Stimulated activated naive CD4-positive, alpha-beta T cell (primary cell): ENCODE measurements around the gene MINDY4B.
"Not testable (repeated sequence)": the region's sequence is repeated elsewhere in the genome, so short reads cannot be mapped to it uniquely, and the experiment has no call there.

Experiments
- DNase-seq, 6 experiments: peaks; one replicate each; lab custom pipeline; 2025; lab: John Stamatoyannopoulos, UW

Gene MINDY4B

GRCh38 chr3:150898046-150898754 lies 7.0 kb downstream of the MINDY4B start:
- no peak for DNase-seq

GRCh38 chr3:150897592-150897991 lies 7.6 kb downstream of the MINDY4B start:
- DNase-seq, result no peak

DNA sequence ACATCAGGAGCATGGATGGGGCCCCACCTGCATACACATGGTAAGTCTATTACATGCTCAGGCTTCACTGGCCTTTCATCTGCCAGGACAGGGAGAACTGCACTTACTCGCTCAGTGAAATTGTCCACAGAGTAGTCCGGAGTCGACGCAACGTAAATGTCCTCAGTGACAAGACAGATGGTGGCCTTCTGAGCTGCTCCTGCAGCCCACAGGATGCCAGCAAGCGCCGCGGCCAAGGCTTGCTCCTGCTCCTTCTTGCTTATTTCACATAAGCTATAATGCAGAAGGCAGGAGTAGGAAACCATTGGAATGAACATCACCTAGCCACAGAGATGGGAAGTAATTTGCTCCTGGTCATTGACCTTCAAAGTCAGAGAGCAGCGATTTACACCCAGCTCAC lies 14.4 kb downstream of the MINDY4B start:
- DNase-seq, result no peak

GRCh38 chr3:150890295-150890694 lies 14.9 kb downstream of the MINDY4B start:
- no peak for DNase-seq

DNA sequence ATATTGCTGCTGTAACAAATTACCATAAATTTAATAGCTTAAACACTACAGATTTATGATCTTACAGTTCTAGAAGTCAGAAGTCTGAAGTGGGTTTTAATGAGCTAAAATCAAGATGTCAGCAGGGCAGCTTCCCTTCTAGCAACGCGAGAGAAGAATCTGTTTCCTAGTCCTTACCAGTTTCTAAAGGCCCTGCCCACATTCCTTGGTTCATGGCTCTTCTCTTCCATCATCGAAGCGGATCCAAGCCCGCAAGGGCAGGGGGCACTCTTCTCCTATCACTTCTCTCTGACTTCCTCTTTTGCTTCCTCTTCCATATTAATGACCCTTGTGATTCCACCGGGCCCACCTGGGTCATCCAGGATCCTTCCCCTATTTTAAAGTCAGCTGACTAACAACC lies 16.1 kb downstream of the MINDY4B start:
- no peak for DNase-seq

DNA sequence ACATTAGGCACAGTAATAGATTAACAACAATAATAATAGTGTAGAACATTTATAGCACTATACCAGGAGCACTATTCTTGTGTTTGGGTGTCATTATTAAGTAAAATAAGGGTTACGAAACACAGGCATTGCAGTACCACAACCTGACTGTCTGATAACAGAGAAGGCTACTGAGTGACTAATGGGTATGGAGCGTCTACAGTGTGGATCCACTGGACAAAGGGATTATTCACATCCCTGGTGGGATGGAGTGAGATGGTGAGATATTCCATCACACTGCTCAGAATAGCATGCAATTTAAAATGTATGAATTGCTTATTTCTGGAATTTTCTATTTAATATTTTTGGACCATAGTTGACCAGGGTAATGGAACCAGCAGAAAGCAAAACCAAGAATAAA lies 18.2 kb downstream of the MINDY4B start:
- no peak for DNase-seq

DNA sequence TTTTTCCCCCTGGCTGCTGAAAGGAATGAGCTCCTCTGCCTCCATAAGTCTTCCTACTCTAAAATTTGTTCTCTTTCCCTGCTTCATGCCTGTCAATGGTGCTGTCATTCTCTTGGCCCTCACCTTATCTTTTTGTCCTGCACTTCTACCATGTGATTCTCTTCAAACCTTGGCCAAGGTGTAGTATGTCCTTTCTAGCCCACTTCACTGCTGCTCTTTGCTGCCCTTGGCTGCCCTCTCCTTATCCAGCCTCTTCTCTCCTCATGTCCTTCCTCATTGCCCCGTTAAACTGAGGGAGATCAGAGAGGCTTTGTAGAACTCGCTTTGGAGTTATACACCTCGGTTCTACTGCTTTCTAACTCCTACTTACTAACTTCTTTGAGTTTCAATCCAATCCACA lies 19.7 kb downstream of the MINDY4B start:
- DNase-seq, result no peak

GRCh38 chr3:150878996-150879575 lies 26.2 kb downstream of the MINDY4B start:
- no peak for DNase-seq

DNA sequence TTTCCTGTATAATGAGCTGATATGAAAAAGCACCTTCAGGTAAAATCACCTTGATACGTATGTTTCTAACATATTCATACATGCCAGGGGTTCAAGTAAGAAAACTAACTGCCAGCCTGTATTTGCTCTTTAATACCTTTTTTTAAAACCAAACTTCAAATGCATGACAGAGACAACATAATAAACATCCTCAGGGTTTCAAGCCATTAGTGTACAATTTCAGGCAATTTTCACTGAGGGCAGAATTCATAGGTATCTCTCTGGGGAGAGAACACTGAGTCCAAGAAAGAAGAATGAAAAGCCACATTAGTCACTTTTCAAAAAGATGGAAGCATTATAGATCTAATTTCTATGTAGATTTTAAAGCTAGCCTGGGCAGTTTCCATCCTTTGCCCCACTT lies 26.9 kb downstream of the MINDY4B start:
- DNase-seq, result no peak

GRCh38 chr3:150877303-150877702 lies 27.9 kb downstream of the MINDY4B start:
- no peak for DNase-seq

GRCh38 chr3:150876611-150877265 lies 28.5 kb downstream of the MINDY4B start:
- DNase-seq, result no peak

- no peak for DNase-seq
Observed at GRCh38 chr3:150875548-150875947, 29.7 kb downstream of the MINDY4B start.

DNA sequence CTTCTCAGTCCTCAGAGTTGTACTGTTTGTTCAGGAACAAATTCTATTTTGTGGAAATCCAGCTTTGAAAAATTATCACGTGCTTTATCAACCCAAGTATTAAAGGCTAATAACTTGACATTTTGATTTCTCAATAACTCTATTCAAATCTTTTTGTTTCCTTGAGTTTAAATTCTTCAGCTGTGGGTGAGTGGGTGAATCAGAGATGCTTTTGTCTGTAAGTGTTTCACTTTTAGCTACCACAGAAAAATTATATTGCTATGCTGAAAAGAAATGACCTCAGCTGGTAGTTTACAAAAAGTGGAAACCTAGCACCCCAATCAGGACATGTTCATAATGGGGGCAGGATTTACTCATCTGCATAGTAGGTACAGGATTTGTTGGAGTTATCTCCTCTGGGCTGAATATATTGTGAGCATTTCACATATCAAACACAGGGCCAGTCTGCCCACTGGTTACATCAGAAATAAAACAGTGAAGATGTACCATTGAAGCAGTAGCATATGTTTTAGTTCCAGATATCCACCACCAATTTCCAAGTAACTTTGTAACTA lies 30.5 kb downstream of the MINDY4B start:
- DNase-seq, result no peak

- DNase-seq, result no peak
Observed at GRCh38 chr3:150871192-150871591, 34.0 kb downstream of the MINDY4B start.

DNA sequence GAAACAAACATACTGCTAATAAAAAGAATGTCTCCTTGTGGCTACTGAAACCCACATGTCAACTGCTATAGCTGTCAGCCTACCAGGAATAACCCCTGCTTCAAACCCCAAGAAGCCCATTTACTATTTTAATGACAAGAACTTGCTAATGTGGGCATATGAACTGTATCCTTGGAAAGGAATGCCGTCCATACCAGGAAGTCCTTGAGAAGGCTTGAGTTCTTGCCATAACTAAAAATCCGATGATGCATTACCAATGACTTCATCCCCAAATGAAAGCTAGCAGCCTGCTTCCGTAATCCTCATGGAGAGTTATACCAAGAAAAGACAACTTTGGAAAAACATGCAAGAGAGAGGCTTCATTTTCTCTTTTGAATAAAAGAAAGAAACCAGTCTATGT lies 34.8 kb downstream of the MINDY4B start:
- DNase-seq, result no peak

- DNase-seq, result no peak
Observed at GRCh38 chr3:150868282-150868681, 37.0 kb downstream of the MINDY4B start.

DNA sequence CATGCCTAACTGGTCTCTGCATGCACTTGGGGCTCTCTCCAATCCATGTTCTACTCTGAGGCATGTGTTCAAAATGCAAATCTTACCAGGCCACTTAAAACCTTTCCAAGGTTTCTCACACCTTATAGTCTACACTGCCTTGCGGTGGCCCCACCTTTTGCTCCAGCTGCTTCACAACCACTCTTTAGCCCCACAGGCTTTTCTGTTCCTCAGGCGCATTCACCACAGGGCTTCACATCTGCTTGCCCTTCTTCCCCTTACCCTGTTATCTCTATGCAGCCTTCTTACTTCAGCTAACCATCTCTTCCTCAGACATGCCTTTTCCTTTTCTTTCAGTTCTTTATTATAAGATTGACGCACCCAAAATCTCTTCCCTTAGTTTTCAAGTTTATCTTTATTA lies 37.8 kb downstream of the MINDY4B start:
- DNase-seq, result no peak

DNA sequence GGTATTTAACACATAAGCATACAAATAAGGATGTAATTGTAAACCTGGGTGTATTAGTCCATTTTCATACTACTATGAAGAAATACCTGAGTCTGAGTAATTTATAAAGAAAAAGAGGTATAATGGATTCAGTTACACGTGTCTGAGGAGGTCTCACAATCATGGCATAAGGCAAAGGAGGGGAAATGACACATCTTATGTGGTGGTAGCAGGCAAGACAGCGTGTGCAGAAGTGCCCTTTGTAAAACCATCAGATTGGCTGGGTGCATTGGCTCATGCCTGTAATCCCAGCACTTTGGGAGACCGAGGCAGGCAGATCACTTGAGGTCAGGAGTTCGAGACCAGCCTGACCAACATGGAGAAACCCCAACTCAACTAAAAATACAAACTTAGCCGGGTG lies 41.3 kb downstream of the MINDY4B start:
- DNase-seq, result not testable (repeated sequence)

DNA sequence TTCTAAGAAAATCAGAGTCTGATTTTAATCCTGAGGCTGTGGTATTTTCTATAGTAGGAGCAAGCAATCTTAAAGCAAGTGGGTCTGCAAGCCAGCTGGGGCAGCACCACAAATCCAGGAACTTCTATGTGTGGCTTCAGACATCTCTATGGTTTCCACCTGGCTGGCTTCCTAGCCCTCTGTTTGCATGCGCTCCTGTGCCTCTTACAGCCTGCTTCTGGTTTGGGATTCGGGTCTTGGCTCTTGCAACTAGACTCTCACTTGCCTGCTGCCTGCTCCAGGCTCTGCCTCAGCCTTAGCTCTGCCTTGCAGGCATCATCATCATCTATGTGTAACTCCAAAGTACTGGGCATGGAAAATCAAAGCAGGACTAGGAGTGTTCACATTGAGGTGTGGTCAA lies 43.4 kb downstream of the MINDY4B start:
- no peak for DNase-seq

GRCh38 chr3:150857936-150858335 lies 47.3 kb downstream of the MINDY4B start:
- not testable (repeated sequence) for DNase-seq

- no peak for DNase-seq
Observed at GRCh38 chr3:150850191-150850590, 55.0 kb downstream of the MINDY4B start.

- DNase-seq, result no peak
Observed at GRCh38 chr3:150848864-150849263, 56.4 kb downstream of the MINDY4B start.

DNA sequence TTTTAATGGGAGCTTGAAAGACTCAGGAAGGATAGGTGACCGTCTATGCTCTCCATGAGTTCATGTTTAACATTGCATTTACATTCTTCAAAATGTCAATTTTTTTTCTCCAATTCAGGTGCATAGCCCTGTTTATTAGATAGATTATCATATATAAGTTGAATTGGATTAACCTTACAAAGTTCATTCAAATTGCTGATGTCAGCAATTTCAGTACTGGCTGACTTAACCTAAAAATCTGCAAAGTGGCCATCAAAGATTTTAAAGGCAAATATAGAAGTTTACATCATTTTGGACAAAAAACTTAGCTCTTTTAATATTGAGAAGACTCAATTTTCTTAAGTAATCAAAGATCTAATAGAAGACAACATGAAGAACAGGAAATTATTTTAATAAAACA lies 57.8 kb downstream of the MINDY4B start:
- no peak for DNase-seq
